Osteocyte (in vitro differentiated cells): ENCODE results near the gene KDM4C. TPM values are rescaled to one million over a fixed set of nuclear protein-coding genes. Genes with fewer than 3 reads are reported as not detected.

Source experiments
- DNase-seq: peaks from one replicate; pipeline ENCODE4 v3.0.0; 2021; ENCODE audit warnings: mixed read lengths; ENCODE audit not compliant: unreplicated experiment; ENCODE audit errors: extremely low spot score
- H3K27ac Mint-ChIP-seq: one replicate; pipeline ENCODE4 v1.8.0; 2021; ENCODE audit warnings: mild to moderate bottlenecking, mixed read lengths; ENCODE audit not compliant: unreplicated experiment
- H3K27me3 Mint-ChIP-seq: one replicate; pipeline ENCODE4 v1.8.0; 2021; ENCODE audit warnings: mixed read lengths; ENCODE audit not compliant: unreplicated experiment
- H3K36me3 Mint-ChIP-seq: one replicate; pipeline ENCODE4 v1.8.0; 2021; ENCODE audit warnings: mixed read lengths; ENCODE audit not compliant: unreplicated experiment
- H3K4me1 Mint-ChIP-seq: one replicate; pipeline ENCODE4 v1.8.0; 2021; ENCODE audit warnings: mixed read lengths; ENCODE audit not compliant: unreplicated experiment
- H3K4me3 Mint-ChIP-seq: one replicate; pipeline ENCODE4 v1.8.0; 2021; ENCODE audit warnings: mild to moderate bottlenecking, moderate library complexity, mixed read lengths; ENCODE audit not compliant: unreplicated experiment
- H3K9me3 Mint-ChIP-seq: one replicate; pipeline ENCODE4 v1.8.0; 2021; ENCODE audit warnings: mixed read lengths; ENCODE audit not compliant: unreplicated experiment
- total RNA-seq: library from RNA; stranded (reverse); gene quantifications from 2 replicates; pipeline ENCODE4 v1.2.1, GENCODE V29; 2021
- TF ChIP-seq, protein P1 (sequence below): fragments of 200-600 bp; sonication (generic); IDR thresholded peaks from 2 replicates; pipeline ENCODE4 v1.5.0; 2021; ENCODE audit warnings: antibody characterized with exemption, mild to moderate bottlenecking, moderate library complexity

KDM4C gene
- total RNA-seq, 1 donor from 2014 or later, result 25.3 TPM

DNA sequence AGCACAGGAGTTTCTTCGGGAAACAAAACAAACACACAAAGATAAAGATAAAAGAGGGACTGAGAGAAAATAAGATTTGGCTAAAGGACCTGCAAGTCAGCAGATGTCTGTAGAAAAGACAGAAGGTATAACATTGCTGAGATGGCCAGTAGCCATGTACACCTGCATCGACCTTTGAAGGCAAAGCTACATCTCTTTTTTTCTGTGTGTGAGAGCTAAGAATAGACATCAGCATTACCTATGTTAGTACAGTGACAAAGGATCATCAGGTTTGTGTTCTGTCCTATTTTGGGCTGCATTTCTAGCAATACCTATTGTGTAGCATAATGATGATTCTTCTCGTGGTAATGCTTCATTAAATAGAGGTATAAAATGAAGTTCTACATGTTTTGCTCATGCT is 64.9 kb downstream of the KDM4C start:
- Mint-ChIP-seq H3K4me3 (no peak overlapping the region), H3K27me3 (no peaks in the 10 kb centered on the region), H3K9me3 (no peaks in the 10 kb centered on the region), H3K4me1 (peaks cover 3% of the 10 kb centered on the region), H3K27ac (no peak overlapping the region), H3K36me3 (peaks cover 12% of the 10 kb centered on the region)
- no peak for DNase-seq
- TF ChIP-seq, protein P1, sequence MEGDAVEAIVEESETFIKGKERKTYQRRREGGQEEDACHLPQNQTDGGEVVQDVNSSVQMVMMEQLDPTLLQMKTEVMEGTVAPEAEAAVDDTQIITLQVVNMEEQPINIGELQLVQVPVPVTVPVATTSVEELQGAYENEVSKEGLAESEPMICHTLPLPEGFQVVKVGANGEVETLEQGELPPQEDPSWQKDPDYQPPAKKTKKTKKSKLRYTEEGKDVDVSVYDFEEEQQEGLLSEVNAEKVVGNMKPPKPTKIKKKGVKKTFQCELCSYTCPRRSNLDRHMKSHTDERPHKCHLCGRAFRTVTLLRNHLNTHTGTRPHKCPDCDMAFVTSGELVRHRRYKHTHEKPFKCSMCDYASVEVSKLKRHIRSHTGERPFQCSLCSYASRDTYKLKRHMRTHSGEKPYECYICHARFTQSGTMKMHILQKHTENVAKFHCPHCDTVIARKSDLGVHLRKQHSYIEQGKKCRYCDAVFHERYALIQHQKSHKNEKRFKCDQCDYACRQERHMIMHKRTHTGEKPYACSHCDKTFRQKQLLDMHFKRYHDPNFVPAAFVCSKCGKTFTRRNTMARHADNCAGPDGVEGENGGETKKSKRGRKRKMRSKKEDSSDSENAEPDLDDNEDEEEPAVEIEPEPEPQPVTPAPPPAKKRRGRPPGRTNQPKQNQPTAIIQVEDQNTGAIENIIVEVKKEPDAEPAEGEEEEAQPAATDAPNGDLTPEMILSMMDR, result no peak

DNA sequence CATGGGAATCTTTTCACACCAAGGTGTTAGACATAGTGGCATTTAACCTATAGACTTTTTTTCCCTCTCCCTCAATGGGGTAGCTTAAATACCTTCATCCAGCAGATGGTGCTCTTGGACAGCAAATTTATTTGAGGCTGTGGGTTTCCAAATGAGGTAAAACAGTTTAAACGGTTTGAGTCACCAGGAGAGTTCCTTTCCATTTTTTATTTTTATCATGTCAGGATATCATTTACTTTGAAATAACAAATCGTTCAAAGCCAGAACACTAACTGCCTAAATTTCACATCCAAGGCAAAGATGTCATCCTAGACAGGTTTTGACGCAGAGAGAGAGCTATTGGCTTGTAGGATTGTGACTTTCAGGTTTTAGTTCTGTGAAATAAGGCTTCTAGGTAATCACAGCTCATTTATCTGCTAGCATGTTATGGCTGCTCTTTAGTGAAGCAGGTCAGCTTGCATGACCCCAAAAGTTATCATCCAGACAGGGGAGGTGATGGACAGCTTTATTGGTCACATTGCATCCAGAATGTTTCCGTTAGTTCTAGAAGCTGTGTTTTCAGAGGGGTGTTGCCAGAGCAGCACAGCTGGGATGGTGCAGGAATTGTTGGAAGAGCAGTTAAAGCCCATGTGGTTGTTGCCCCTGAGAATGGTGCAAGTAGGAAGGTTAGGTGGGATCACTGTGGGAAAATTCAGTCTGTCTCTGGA is 69.8 kb downstream of the KDM4C start:
- H3K36me3 Mint-ChIP-seq, result peaks cover 22% of the 10 kb centered on the region

DNA sequence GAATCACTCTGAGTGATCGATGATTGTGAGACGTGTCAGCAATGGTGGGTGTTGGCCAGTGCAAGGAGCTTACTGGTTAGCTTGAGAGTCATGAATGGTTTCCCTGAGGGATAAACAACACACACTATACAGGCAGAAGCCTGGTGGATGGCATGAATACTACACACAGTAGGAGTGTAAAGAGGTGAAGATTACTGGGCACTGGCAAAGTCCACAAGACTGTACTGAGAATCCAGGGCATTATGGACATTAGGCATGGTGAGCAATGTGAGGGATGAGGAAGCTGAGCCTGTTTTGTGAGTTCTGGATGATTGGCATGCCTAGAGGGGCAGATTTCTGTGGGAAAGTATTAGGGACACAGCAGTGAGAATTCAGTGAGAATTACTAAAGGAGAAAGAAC is 71.3 kb downstream of the KDM4C start:
- TF ChIP-seq, protein P1, result no peak
- no peak overlapping the region for H3K4me3 Mint-ChIP-seq
- DNase-seq, result no peak
- no peaks in the 10 kb centered on the region for H3K9me3 Mint-ChIP-seq
- H3K27ac Mint-ChIP-seq, result no peak overlapping the region
- peaks cover 3% of the 10 kb centered on the region for H3K4me1 Mint-ChIP-seq
- H3K36me3 Mint-ChIP-seq, result peaks cover 17% of the 10 kb centered on the region
- no peaks in the 10 kb centered on the region for H3K27me3 Mint-ChIP-seq

More for the DNA sequence above, 69.8 kb downstream of the KDM4C start:
- Mint-ChIP-seq H3K4me3 (no peak overlapping the region), H3K4me1 (peaks cover 3% of the 10 kb centered on the region), H3K9me3 (no peaks in the 10 kb centered on the region), H3K27me3 (no peaks in the 10 kb centered on the region), H3K27ac (no peak overlapping the region)
- no peak for DNase-seq
- TF ChIP-seq, protein P1, result peak; percentile 76

DNA sequence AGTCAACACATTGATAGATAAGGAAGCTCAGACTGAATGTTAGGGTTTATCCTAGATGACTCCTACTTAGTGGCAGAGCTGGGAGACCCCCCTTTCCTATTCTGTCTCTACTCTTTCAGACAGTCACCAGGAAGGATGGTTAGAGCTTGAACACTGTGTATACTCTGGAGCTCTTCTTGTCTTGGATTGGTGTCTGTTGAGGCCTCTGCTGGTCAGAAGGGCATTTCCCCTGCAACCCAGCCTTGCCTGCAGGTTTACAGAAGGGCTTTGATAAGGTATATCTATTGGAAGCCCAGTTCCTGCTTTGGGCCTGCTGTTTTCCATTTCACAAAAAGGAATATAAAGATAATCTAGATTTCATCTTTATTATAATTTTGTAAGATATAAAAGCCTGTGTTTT is 71.8 kb downstream of the KDM4C start:
- TF ChIP-seq, protein P1, result no peak
- peaks cover 17% of the 10 kb centered on the region for H3K36me3 Mint-ChIP-seq
- H3K27ac Mint-ChIP-seq, result no peak overlapping the region
- H3K4me1 Mint-ChIP-seq, result peaks cover 3% of the 10 kb centered on the region
- no peaks in the 10 kb centered on the region for H3K9me3 Mint-ChIP-seq
- no peak for DNase-seq
- no peaks in the 10 kb centered on the region for H3K27me3 Mint-ChIP-seq
- H3K4me3 Mint-ChIP-seq, result no peak overlapping the region

DNA sequence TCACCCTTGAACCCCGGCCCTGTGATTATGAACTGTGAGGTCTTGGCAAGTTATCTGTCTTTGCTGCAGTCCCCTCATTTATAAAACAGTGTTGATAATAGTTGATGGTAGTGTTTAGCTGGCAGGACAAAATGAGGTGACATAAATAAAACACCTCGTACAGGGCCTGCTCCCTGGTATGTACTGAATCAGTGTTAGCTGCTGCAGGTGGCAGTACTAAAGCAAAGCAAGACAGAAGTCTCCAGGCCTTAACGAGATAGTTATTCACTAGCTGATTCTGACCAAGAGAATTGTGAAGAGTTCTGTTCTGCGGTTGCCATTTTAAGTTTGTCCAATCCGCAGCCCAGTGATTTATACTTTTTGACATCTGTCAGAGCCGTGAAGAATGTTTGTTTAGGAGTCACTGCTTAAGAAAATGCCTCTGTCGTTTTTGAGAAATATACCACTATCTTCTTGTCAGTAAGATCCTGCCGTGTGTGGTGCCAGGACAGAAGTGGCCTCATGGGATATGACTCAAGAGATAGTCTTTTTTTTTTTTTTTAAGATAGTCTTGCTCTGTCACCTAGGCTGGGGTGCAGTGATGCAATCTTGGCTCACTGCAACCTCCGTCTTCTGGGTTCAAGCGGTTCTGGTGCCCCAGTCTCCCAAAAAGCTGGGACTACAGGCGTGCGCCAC is 75.9 kb downstream of the KDM4C start:
- TF ChIP-seq, protein P1, result no peak
- Mint-ChIP-seq H3K27ac (no peak overlapping the region), H3K4me1 (peaks cover 2% of the 10 kb centered on the region), H3K9me3 (no peaks in the 10 kb centered on the region), H3K27me3 (no peaks in the 10 kb centered on the region), H3K4me3 (no peak overlapping the region), H3K36me3 (peaks cover 33% of the 10 kb centered on the region)
- no peak for DNase-seq
